ENCODE measurements around the gene MFSD11. TPM values are rescaled to one million over a fixed set of nuclear protein-coding genes. Genes with fewer than 3 reads are reported as not detected.

Gene MFSD11
- total RNA-seq, 1 experiment from 2014 or later = 23.9 TPM

- CTCF ChIA-PET = no interaction called here
- Mint-ChIP-seq H3K27ac (ENCODE audit: unreplicated experiment) (no peak overlapping the region), H3K9me3 (ENCODE audit: low read depth, unreplicated experiment) (no peaks in the 10 kb centered on the region), H3K4me3 (ENCODE audit: low read depth, unreplicated experiment) (no peak overlapping the region), H3K27me3 (ENCODE audit: unreplicated experiment) (no peaks in the 10 kb centered on the region), H3K36me3 (ENCODE audit: insufficient read depth, unreplicated experiment) (peaks cover 58% of the 10 kb centered on the region), H3K4me1 (ENCODE audit: low read depth, unreplicated experiment) (peaks cover 13% of the 10 kb centered on the region)
- intact Hi-C loops (cut with micrococcal nuclease; ENCODE audit: unreplicated experiment) = loop anchor here (10.0 kb wide), 1 partner anchor 70 kb away; the partner anchor contains the start of gene ST6GALNAC1
- TF ChIP-seq, protein P1, sequence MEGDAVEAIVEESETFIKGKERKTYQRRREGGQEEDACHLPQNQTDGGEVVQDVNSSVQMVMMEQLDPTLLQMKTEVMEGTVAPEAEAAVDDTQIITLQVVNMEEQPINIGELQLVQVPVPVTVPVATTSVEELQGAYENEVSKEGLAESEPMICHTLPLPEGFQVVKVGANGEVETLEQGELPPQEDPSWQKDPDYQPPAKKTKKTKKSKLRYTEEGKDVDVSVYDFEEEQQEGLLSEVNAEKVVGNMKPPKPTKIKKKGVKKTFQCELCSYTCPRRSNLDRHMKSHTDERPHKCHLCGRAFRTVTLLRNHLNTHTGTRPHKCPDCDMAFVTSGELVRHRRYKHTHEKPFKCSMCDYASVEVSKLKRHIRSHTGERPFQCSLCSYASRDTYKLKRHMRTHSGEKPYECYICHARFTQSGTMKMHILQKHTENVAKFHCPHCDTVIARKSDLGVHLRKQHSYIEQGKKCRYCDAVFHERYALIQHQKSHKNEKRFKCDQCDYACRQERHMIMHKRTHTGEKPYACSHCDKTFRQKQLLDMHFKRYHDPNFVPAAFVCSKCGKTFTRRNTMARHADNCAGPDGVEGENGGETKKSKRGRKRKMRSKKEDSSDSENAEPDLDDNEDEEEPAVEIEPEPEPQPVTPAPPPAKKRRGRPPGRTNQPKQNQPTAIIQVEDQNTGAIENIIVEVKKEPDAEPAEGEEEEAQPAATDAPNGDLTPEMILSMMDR (IDR thresholded peaks at IDR 0.05; ENCODE audit: unreplicated experiment) = peak; percentile 78
- BruUV-seq (replicated peaks) = no TSS peak
- DNase-seq = peak; percentile 79
These were observed 23.0 kb upstream of the MFSD11 start for GRCh38 chr17:76714822-76715495.

GRCh38 chr17:76715496-76715830, 22.5 kb upstream of the MFSD11 start:
- Mint-ChIP-seq H3K27me3 (ENCODE audit: unreplicated experiment) (no peaks in the 10 kb centered on the region), H3K4me1 (ENCODE audit: low read depth, unreplicated experiment) (peaks cover 13% of the 10 kb centered on the region), H3K4me3 (ENCODE audit: low read depth, unreplicated experiment) (no peak overlapping the region), H3K9me3 (ENCODE audit: low read depth, unreplicated experiment) (no peaks in the 10 kb centered on the region), H3K36me3 (ENCODE audit: insufficient read depth, unreplicated experiment) (peaks cover 61% of the 10 kb centered on the region), H3K27ac (ENCODE audit: unreplicated experiment) (no peak overlapping the region)
- intact Hi-C loops (cut with micrococcal nuclease; ENCODE audit: unreplicated experiment) = loop anchor here (10.0 kb wide), 1 partner anchor 71 kb away; the partner anchor contains the start of gene ST6GALNAC1
- no peak for DNase-seq
- TF ChIP-seq, protein P1 (IDR thresholded peaks at IDR 0.05; ENCODE audit: unreplicated experiment) = no peak
- BruUV-seq (replicated peaks) = no TSS peak
- CTCF ChIA-PET = no interaction called here

DNA sequence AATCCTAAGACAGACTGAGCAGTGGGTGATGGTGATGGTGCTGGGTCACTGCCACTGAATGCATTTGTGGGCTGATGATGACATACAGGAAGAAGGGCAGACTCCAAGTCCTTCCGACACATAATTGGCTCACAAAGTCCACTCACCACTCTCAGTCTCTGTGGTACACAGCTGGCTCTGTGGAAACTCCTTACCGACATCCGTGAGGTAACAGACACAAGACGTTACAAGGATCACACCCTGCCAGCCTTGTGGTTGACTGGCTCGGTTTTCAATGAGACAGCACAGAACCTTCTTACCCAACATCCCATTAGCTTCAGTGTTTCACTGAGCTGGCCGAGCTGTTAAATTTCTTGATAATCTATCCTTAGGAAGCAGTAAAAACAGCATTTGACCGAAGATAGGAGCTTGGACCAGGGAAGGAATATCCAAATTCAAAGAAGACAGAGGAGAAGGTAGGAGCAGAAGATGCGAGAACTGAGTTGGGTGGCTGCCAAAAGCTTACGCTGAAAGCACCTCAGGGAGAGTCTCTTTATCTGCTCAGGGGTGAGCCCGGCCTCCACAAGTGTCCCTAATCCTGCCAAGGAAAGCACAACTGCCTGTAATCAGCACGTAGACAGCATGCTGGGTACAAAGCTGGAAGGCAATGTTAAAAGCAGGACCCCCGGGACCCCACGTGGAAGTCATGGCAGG, 21.6 kb upstream of the MFSD11 start:
- Mint-ChIP-seq H3K4me3 (ENCODE audit: low read depth, unreplicated experiment) (no peak overlapping the region), H3K9me3 (ENCODE audit: low read depth, unreplicated experiment) (no peaks in the 10 kb centered on the region), H3K36me3 (ENCODE audit: insufficient read depth, unreplicated experiment) (peaks cover 63% of the 10 kb centered on the region), H3K4me1 (ENCODE audit: low read depth, unreplicated experiment) (peaks cover 13% of the 10 kb centered on the region), H3K27me3 (ENCODE audit: unreplicated experiment) (no peaks in the 10 kb centered on the region), H3K27ac (ENCODE audit: unreplicated experiment) (no peak overlapping the region)
- intact Hi-C loops (cut with micrococcal nuclease; ENCODE audit: unreplicated experiment) = loop anchor here (10.0 kb wide), 1 partner anchor 71 kb away; the partner anchor contains the start of gene ST6GALNAC1
- TF ChIP-seq, protein P1 (IDR thresholded peaks at IDR 0.05; ENCODE audit: unreplicated experiment) = no peak
- no TSS peak for BruUV-seq (replicated peaks)
- CTCF ChIA-PET = no interaction called here
- no peak for DNase-seq

DNA sequence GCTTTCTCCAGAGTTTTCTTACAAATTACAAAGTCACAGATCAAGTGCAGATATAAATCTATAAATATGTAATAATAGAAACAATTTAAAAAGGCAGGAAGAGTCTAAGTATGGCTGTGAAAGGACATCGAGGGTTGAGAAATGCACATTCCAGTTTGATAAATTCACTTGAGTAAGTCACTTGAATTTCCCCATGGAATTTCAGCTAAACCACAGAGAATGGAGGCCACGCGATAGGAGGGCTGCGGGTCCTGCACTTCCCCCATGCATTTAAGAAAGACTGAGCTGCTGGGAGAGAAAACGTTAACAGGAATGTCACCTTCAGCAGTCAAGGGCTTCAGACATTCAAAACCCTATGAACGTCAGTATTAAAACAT, 21.1 kb upstream of the MFSD11 start:
- Mint-ChIP-seq H3K4me1 (ENCODE audit: low read depth, unreplicated experiment) (peaks cover 13% of the 10 kb centered on the region), H3K36me3 (ENCODE audit: insufficient read depth, unreplicated experiment) (peaks cover 63% of the 10 kb centered on the region), H3K27me3 (ENCODE audit: unreplicated experiment) (no peaks in the 10 kb centered on the region), H3K9me3 (ENCODE audit: low read depth, unreplicated experiment) (no peaks in the 10 kb centered on the region), H3K4me3 (ENCODE audit: low read depth, unreplicated experiment) (no peak overlapping the region), H3K27ac (ENCODE audit: unreplicated experiment) (no peak overlapping the region)
- intact Hi-C loops (cut with micrococcal nuclease; ENCODE audit: unreplicated experiment) = loop anchor here (10.0 kb wide), 1 partner anchor 72 kb away; the partner anchor contains the start of gene ST6GALNAC1
- no TSS peak for BruUV-seq (replicated peaks)
- DNase-seq = no peak
- CTCF ChIA-PET = no interaction called here
- TF ChIP-seq, protein P1 (IDR thresholded peaks at IDR 0.05; ENCODE audit: unreplicated experiment) = no peak

Measured in Calu3 (cell line).